H1 (cell line): ENCODE data around the gene SH3YL1. TPM values are rescaled to one million over a fixed set of nuclear protein-coding genes. Genes with fewer than 3 reads are reported as not detected.

Source experiments
- CBX5 ChIP-seq: fragments of 300-800, 300-1000 bp; sonication (generic); IDR thresholded peaks from 2 replicates; pipeline ENCODE4 v1.7.1; 2016; ENCODE audit warnings: antibody characterized with exemption, low read length, low read depth
- CEBPB ChIP-seq: IDR thresholded peaks from 2 replicates; pipeline ENCODE4 v1.6.1; 2012; ENCODE audit warnings: low read depth, low read length
- CHD2 ChIP-seq: IDR thresholded peaks from 2 replicates; pipeline ENCODE4 v1.6.1; 2012; ENCODE audit warnings: low read length, improper control_type of control experiment
- EGR1 ChIP-seq: IDR thresholded peaks from 2 replicates; pipeline ENCODE4 v1.6.1; 2011; ENCODE audit warnings: low read depth, low read length, borderline replicate concordance
- FOSL1 ChIP-seq: IDR thresholded peaks from 2 replicates; pipeline ENCODE4 v1.6.1; 2011; ENCODE audit warnings: mild to moderate bottlenecking, low read depth, low read length, moderate library complexity; ENCODE audit not compliant: insufficient read depth
- polyA plus RNA-seq, 7 experiments: library from polyadenylated mRNA; depleted of rRNA in 3 of 7; stranded (reverse) in 5 of 7; unstranded in 2 of 7; fragments of >200 nt in 5 of 7; fragments of 200-250 nt in 2 of 7; gene quantifications; 1 replicate in 5 of 7; 2 replicates in 1 of 7; 4 replicates in 1 of 7; pipeline versions ENCODE4 v1.2.1 to v1.2.3, GENCODE V29; 2011 to 2013; ENCODE audit warnings: missing spikeins in 2 of 7, mixed read lengths in 2 of 7
- total RNA-seq: library from RNA; stranded (reverse); fragmentation: NEBNext Ultra II Directional; extraction: Animal tissue kit (Norgen Biotek cat#: 25700); gene quantifications from 2 replicates; pipeline ENCODE4 v1.2.1, GENCODE V29; 2021

Gene SH3YL1
- total and polyA plus RNA-seq, 2 of the 8 experiments (the other 6 are each of a cell fraction or from before 2014, with no cell fraction given): 13.6 to 37.2 TPM

DNA sequence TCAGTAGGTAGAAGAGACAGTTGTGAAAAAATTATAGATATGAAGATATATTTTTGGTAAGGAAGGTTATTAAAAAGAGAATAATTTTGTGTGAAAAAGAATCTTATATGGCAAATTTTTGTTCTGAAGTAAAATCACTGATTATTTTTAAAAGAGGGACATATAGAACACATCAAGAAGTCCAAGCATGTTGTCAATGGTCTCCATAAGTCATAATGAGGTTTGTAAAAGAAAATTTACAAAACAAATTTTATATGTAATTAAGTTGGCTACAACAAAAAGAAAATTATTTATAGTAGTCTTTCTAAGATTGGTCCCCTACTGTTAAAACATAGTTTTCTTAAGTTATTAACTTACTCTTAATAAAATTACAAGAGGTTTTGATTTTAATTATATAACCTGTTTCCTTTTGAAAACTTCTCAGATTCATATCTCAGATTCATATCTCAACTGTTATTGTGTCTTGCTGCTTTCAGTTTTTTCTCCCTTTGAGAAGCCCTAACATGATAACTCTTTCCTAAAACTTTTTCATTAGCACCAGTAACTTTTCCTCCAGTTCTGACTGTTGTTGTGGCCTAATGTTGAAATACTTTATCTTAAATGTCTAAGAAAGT, 81.2 kb downstream of the SH3YL1 start (continued):
- TF ChIP-seq FOSL1 (no peak), CBX5 (no peak), CHD2 (no peak), CEBPB (no peak), EGR1 (no peak)
